GM12878 (cell line): ENCODE data around the gene PLB1. TPM values are rescaled to one million over a fixed set of nuclear protein-coding genes. Genes with fewer than 3 reads are reported as not detected.

ENCODE experiments used
- ATAC-seq: fragments of 200-7000 bp; cut with Tn5 transposase; 3 replicates; pipeline ENCODE4 v1.9.1; 2020; ENCODE audit warnings: mild to moderate bottlenecking, moderate library complexity
- BruUV-seq: library from RNA; stranded (reverse); fragments of 400-500 nt; replicated peaks from 2 replicates; lab custom pipeline; 2021; lab: Mats Ljungman, UMichigan
- CTCF ChIA-PET: fragments of 300-600 bp; sonication (Branson Sonifier 250); formaldehyde crosslinking; extraction: SDS; loops from one replicate; lab custom pipeline; 2021; ENCODE audit warnings: inconsistent platforms; lab: Yijun Ruan, JAX
- POLR2A ChIA-PET: fragments of 350-600 bp; formaldehyde crosslinking; extraction: SDS; loops from one replicate; lab custom pipeline; 2021; ENCODE audit warnings: inconsistent platforms; lab: Charles Lee
- RAD21 ChIA-PET: fragments of 300-600 bp; sonication (Branson Sonifier 250); formaldehyde crosslinking; loops from one replicate; lab custom pipeline; 2023; ENCODE audit warnings: antibody characterized with exemption; ENCODE audit not compliant: unreplicated experiment; lab: Charles Lee
- SMC1A ChIA-PET: fragments of 300-600 bp; sonication (Branson Sonifier 250); formaldehyde crosslinking; loops from one replicate; lab custom pipeline; 2023; ENCODE audit not compliant: unreplicated experiment, uncharacterized antibody; lab: Charles Lee
- DNase-seq: peaks from one replicate; pipeline ENCODE4 v3.0.0-alpha.2; 2011; ENCODE audit warnings: low read depth, low spot score
- FAIRE-seq: peaks from 3 replicates; lab custom pipeline; 2011; peaks lifted over from hg19 to GRCh38; lab: Jason Lieb, UNC
- H2AFZ ChIP-seq: 2 replicates; pipeline ENCODE4 v1.6.0; 2011; ENCODE audit warnings: low read depth, low read length, control low read depth; ENCODE audit not compliant: control insufficient read depth
- H3K27ac ChIP-seq: 2 replicates; pipeline ENCODE4 v1.5.1; 2011; ENCODE audit warnings: control low read depth; ENCODE audit not compliant: control insufficient read depth, insufficient read depth
- H3K27me3 ChIP-seq, 2 experiments: replicated peaks in 1 of 2; 2 replicates each; pipeline versions ENCODE4 v1.6.0 to v1.6.1; 2011; ENCODE audit warnings: low read length in 1 of 2; ENCODE audit not compliant: control insufficient read depth in 2 of 2, insufficient read depth in 2 of 2
- H3K36me3 ChIP-seq, 2 experiments: 2 replicates each; pipeline ENCODE4 v1.5.1; 2011; ENCODE audit warnings: low read length in 1 of 2; ENCODE audit not compliant: control insufficient read depth in 2 of 2, insufficient read depth in 2 of 2
- H3K4me1 ChIP-seq: 2 replicates; pipeline ENCODE4 v1.6.1; 2011; ENCODE audit warnings: mild to moderate bottlenecking, low read length, moderate library complexity, mixed read lengths; ENCODE audit not compliant: control insufficient read depth, insufficient read depth
- H3K4me2 ChIP-seq: 2 replicates; pipeline ENCODE4 v1.6.0; 2011; ENCODE audit warnings: control low read depth; ENCODE audit not compliant: control insufficient read depth, insufficient read depth
- H3K4me3 ChIP-seq: fragments of 200-600 bp; sonication (generic); 2 replicates; pipeline ENCODE4 v1.5.1; 2016
- H3K79me2 ChIP-seq: 2 replicates; pipeline ENCODE4 v1.6.0; 2011; ENCODE audit warnings: low read length; ENCODE audit not compliant: control insufficient read depth, insufficient read depth
- H3K9ac ChIP-seq: 2 replicates; pipeline ENCODE4 v1.8.0; 2011; ENCODE audit warnings: low read length, control low read depth, mixed read lengths; ENCODE audit not compliant: control insufficient read depth, insufficient read depth
- H3K9me3 ChIP-seq: replicated peaks from 3 replicates; pipeline ENCODE4 v1.5.1; 2011; ENCODE audit warnings: mild to moderate bottlenecking, low read length; ENCODE audit not compliant: control insufficient read depth, insufficient read depth
- H4K20me1 ChIP-seq: 2 replicates; pipeline ENCODE4 v1.6.0; 2011; ENCODE audit not compliant: control insufficient read depth, insufficient read depth
- BACH1 ChIP-seq: fragments of 450-650 bp; IDR thresholded peaks from 2 replicates; pipeline ENCODE4 v1.6.1; 2017; ENCODE audit warnings: mild to moderate bottlenecking, borderline replicate concordance
- BMI1 ChIP-seq: fragments of 450-650 bp; IDR thresholded peaks from 2 replicates; pipeline ENCODE4 v1.6.1; 2016; ENCODE audit warnings: mild to moderate bottlenecking, moderate library complexity, borderline replicate concordance
- GATAD2B ChIP-seq: fragments of 450-650 bp; conservative IDR thresholded peaks from 2 replicates; pipeline ENCODE4 v1.6.1; 2017; ENCODE audit warnings: low read depth, mild to moderate bottlenecking, moderate library complexity
- HDAC6 ChIP-seq: fragments of 200-600 bp; sonication (generic); IDR thresholded peaks from one replicate; pipeline ENCODE4 v1.8.0; 2017; ENCODE audit warnings: antibody characterized with exemption; ENCODE audit not compliant: unreplicated experiment
- JUNB ChIP-seq: IDR thresholded peaks from 2 replicates; pipeline ENCODE4 v1.6.1; 2016; ENCODE audit warnings: antibody characterized with exemption, mild to moderate bottlenecking
- KAT2A ChIP-seq: conservative IDR thresholded peaks from 2 replicates; pipeline ENCODE4 v1.6.1; 2011; ENCODE audit warnings: low read depth, low read length; ENCODE audit not compliant: control insufficient read depth
- KDM1A ChIP-seq: fragments of 200-600 bp; sonication (generic); IDR thresholded peaks from 2 replicates; pipeline ENCODE4 v1.6.1; 2016; ENCODE audit warnings: borderline replicate concordance
- KLF5 ChIP-seq: fragments of 450-650 bp; IDR thresholded peaks from 2 replicates; pipeline ENCODE4 v1.6.1; 2014; ENCODE audit warnings: mild to moderate bottlenecking; ENCODE audit not compliant: partially characterized antibody
- POLR2AphosphoS2 ChIP-seq: IDR thresholded peaks from 2 replicates; pipeline ENCODE4 v1.6.1; 2011; ENCODE audit warnings: low read depth, mild to moderate bottlenecking, low read length, improper control_type of control experiment, moderate library complexity
- POLR2AphosphoS5 ChIP-seq: IDR thresholded peaks from 2 replicates; pipeline ENCODE4 v1.6.1; 2011; ENCODE audit warnings: mild to moderate bottlenecking, low read length, inconsistent platforms
- ZBED1 ChIP-seq: IDR thresholded peaks from 2 replicates; pipeline ENCODE4 v1.6.1; 2016; ENCODE audit warnings: borderline replicate concordance
- ZNF24 ChIP-seq: fragments of 450-650 bp; IDR thresholded peaks from 2 replicates; pipeline ENCODE4 v1.6.1; 2017; ENCODE audit warnings: antibody characterized with exemption, mild to moderate bottlenecking
- ZNF274 ChIP-seq: IDR thresholded peaks from one replicate; pipeline ENCODE4 v1.8.0; 2011; ENCODE audit not compliant: insufficient read length, insufficient read depth
- ZSCAN29 ChIP-seq: fragments of 450-650 bp; IDR thresholded peaks from 2 replicates; pipeline ENCODE4 v1.6.1; 2017; ENCODE audit warnings: mild to moderate bottlenecking, moderate library complexity
- ZZZ3 ChIP-seq: IDR thresholded peaks from 2 replicates; pipeline ENCODE4 v1.6.1; 2011; ENCODE audit warnings: low read depth; ENCODE audit not compliant: control insufficient read depth, insufficient read length
- WGBS: methylation state at CpG from one replicate; pipeline ENCODE4 v1.1.6; 2016; ENCODE audit warnings: low lambda C conversion rate; ENCODE audit not compliant: insufficient replicate concordance, insufficient coverage; ENCODE audit errors: missing lambda C conversion rate; 5-methylcytosine and 5-hydroxymethylcytosine counted together
- in situ Hi-C: fragments of 300-500 bp; cut with MboI; formaldehyde crosslinking; loops from 9 replicates; pipeline ENCODE4 v1.14.3; 2018; ENCODE audit warnings: mixed read lengths
- intact Hi-C: fragments of 100-400 bp; cut with micrococcal nuclease; formaldehyde crosslinking; loops from one replicate; pipeline ENCODE4 v1.14.2; 2022; ENCODE audit not compliant: unreplicated experiment
- polyA plus RNA-seq, 11 experiments: library from polyadenylated mRNA; depleted of rRNA in 4 of 11; unstranded in 6 of 11; stranded (reverse) in 5 of 11; fragments of >200 nt; fragmentation: Nextera tagmentation in 4 of 11; fragmentation: Illumina TruSeq in 1 of 11; extraction: Ambion mirVana in 4 of 11; extraction: Trizol in 1 of 11; gene quantifications; 1 replicate in 1 of 11; 2 replicates in 10 of 11; pipeline versions ENCODE4 v1.2.1 to v1.2.3, GENCODE V29; 2011 to 2016; ENCODE audit warnings: inconsistent platforms in 2 of 11, missing spikeins in 2 of 11, low read depth in 1 of 11
- total RNA-seq, 4 experiments: library from RNA; depleted of rRNA in 3 of 4; stranded (reverse); fragments of >200 nt in 3 of 4; fragmentation: Illumina TruSeq in 1 of 4; extraction: Trizol in 1 of 4; gene quantifications; 2 replicates each; pipeline versions ENCODE4 v1.2.1 to v1.2.3, GENCODE V29; 2013 to 2021
- TF ChIP-seq, protein P1 (sequence below): fragments of 450-650 bp; IDR thresholded peaks from 2 replicates; pipeline ENCODE4 v1.6.1; 2016; ENCODE audit warnings: mild to moderate bottlenecking
- TF ChIP-seq, protein P2 (sequence below): fragments of 450-650 bp; IDR thresholded peaks from 2 replicates; pipeline ENCODE4 v1.6.1; 2017; ENCODE audit warnings: mild to moderate bottlenecking
- TF ChIP-seq, protein P3 (sequence below): fragments of 150-350 bp; IDR thresholded peaks from 2 replicates; pipeline ENCODE4 v1.6.1; 2014; ENCODE audit warnings: mild to moderate bottlenecking, low read depth, low read length
- TF ChIP-seq, protein P4 (sequence below): fragments of 450-650 bp; IDR thresholded peaks from 2 replicates; pipeline ENCODE4 v1.6.1; 2014; ENCODE audit warnings: mild to moderate bottlenecking

The PLB1 gene
- total and polyA plus RNA-seq, 10 of the 15 experiments (the other 5 are each of a cell fraction or from before 2014, with no cell fraction given) = 0.03 to 0.49 (median 0.28) TPM

DNA sequence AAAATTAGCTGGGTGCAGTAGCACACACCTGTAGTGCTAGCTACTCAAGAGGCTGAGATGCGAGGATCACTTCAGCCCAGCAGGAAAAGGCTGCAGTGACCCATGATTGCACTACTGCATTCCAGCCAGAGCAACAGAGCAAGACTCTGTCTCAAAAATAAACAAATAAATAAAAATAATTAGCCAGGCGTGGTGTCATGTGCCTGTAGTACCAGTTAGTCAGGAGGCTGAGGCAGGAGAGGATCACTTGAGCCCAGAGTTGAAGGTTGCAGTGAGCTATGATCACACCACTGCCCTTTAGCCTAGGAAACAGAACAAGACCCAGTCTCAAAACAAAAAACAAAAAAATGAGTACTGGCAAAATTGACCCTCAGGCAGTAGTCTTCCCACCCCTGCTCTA lies 193.9 kb downstream of the PLB1 start:
- Histone ChIP-seq H3K4me2 (no peak overlapping the region), H3K27me3 (no peaks in the 10 kb centered on the region), H3K27ac (no peak overlapping the region), H3K9me3 (no peaks in the 10 kb centered on the region), H3K9ac (no peak overlapping the region), H3K36me3 (no peaks in the 10 kb centered on the region), H3K4me1 (no peaks in the 10 kb centered on the region), H2AFZ (no peak overlapping the region), H4K20me1 (no peaks in the 10 kb centered on the region), H3K4me3 (no peak overlapping the region), H3K79me2 (no peaks in the 10 kb centered on the region)
- SMC1A ChIA-PET = no interaction called here
- POLR2A ChIA-PET = no interaction called here
- DNase-seq (no peak), FAIRE-seq (no peak), ATAC-seq (no peak)
- TF ChIP-seq ZNF24 (no peak), BMI1 (no peak), KLF5 (no peak), HDAC6 (no peak), POLR2AphosphoS5 (no peak), KAT2A (no peak), ZNF274 (no peak), ZBED1 (no peak), GATAD2B (no peak), POLR2AphosphoS2 (no peak), KDM1A (no peak), JUNB (no peak), BACH1 (no peak), ZSCAN29 (no peak), ZZZ3 (no peak)
- TF ChIP-seq, protein P1, sequence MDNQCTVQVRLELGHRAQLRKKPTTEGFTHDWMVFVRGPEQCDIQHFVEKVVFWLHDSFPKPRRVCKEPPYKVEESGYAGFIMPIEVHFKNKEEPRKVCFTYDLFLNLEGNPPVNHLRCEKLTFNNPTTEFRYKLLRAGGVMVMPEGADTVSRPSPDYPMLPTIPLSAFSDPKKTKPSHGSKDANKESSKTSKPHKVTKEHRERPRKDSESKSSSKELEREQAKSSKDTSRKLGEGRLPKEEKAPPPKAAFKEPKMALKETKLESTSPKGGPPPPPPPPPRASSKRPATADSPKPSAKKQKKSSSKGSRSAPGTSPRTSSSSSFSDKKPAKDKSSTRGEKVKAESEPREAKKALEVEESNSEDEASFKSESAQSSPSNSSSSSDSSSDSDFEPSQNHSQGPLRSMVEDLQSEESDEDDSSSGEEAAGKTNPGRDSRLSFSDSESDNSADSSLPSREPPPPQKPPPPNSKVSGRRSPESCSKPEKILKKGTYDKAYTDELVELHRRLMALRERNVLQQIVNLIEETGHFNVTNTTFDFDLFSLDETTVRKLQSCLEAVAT = no peak
- TF ChIP-seq, protein P2, sequence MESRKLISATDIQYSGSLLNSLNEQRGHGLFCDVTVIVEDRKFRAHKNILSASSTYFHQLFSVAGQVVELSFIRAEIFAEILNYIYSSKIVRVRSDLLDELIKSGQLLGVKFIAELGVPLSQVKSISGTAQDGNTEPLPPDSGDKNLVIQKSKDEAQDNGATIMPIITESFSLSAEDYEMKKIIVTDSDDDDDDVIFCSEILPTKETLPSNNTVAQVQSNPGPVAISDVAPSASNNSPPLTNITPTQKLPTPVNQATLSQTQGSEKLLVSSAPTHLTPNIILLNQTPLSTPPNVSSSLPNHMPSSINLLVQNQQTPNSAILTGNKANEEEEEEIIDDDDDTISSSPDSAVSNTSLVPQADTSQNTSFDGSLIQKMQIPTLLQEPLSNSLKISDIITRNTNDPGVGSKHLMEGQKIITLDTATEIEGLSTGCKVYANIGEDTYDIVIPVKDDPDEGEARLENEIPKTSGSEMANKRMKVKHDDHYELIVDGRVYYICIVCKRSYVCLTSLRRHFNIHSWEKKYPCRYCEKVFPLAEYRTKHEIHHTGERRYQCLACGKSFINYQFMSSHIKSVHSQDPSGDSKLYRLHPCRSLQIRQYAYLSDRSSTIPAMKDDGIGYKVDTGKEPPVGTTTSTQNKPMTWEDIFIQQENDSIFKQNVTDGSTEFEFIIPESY = no peak
- TF ChIP-seq, protein P3, sequence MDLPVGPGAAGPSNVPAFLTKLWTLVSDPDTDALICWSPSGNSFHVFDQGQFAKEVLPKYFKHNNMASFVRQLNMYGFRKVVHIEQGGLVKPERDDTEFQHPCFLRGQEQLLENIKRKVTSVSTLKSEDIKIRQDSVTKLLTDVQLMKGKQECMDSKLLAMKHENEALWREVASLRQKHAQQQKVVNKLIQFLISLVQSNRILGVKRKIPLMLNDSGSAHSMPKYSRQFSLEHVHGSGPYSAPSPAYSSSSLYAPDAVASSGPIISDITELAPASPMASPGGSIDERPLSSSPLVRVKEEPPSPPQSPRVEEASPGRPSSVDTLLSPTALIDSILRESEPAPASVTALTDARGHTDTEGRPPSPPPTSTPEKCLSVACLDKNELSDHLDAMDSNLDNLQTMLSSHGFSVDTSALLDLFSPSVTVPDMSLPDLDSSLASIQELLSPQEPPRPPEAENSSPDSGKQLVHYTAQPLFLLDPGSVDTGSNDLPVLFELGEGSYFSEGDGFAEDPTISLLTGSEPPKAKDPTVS = no peak
- TF ChIP-seq, protein P4, sequence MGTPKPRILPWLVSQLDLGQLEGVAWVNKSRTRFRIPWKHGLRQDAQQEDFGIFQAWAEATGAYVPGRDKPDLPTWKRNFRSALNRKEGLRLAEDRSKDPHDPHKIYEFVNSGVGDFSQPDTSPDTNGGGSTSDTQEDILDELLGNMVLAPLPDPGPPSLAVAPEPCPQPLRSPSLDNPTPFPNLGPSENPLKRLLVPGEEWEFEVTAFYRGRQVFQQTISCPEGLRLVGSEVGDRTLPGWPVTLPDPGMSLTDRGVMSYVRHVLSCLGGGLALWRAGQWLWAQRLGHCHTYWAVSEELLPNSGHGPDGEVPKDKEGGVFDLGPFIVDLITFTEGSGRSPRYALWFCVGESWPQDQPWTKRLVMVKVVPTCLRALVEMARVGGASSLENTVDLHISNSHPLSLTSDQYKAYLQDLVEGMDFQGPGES = no peak
- WGBS = 31% methylated on average over 2 of the region's 2 CpGs
- RAD21 ChIA-PET = no interaction called here
- intact Hi-C loops (no loop called here), in situ Hi-C loops (no loop called here)
- BruUV-seq = no TSS peak
- CTCF ChIA-PET = interaction anchor here (1.9 kb wide), 1 partner anchor 95 kb away, joined by 4 read pairs; no protein-coding TSS in a partner anchor
